ENCODE measurements around the gene FUBP1.
"Not testable (repeated sequence)": the region's sequence is repeated elsewhere in the genome, so short reads cannot be mapped to it uniquely, and the experiment has no call there.

FUBP1 gene

DNA sequence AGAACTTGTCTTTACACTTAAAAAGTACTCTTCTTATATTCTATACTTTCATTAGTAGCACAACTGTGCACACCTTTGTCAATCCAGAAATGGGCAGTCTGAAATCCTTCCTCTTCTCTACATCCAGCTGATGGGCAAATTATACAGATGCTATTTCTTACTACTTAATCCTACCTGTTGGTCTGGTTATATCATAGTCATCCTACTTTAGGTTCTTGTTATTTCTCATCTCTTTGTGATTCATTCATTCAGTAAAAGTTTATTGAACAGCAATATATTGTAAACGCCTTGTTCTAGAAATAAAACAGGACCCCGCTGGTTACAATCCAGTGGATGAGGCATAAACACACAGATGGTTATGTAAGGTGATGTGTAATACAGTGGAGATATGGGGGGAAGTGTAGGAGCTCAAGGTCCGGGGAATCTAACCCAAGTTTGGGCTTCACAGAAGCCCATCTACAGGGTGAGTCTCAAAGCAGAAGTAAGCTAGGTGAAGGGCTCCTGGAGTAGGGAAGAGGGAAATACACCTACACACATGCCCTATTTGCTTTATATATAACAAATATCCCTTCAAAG lies 11.8 kb upstream of the FUBP1 start:
- DNase-seq, result no peak

- DNase-seq, result no peak
Measured at GRCh38 chr1:77989744-77990143, 10.9 kb upstream of the FUBP1 start.

GRCh38 chr1:77987919-77988318 lies 9.0 kb upstream of the FUBP1 start:
- DNase-seq, result no peak

GRCh38 chr1:77986810-77987209 lies 7.9 kb upstream of the FUBP1 start:
- no peak for DNase-seq

DNA sequence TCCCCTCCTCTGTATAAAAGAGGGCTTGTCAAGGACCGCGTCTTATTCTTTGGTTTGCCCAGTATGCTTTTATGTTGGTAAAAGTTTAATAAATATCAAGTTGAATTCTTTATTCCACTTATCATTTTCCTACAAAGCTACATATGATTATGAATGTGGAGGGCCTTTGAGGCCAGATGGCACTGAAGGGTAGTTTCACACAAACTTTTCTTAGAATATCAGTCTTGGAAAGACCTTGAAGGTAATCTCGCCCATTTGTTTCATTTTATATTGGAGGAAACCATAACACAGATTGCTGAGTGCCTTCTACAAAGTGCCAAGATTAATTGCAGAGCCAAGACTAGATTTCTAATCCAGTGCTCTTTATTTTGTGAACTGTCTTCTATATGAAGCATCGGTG lies 5.8 kb upstream of the FUBP1 start:
- DNase-seq, result no peak

- DNase-seq, result no peak
Measured at GRCh38 chr1:77983997-77984355, 5.1 kb upstream of the FUBP1 start.

GRCh38 chr1:77983352-77983996 lies 4.6 kb upstream of the FUBP1 start:
- DNase-seq, result not testable (repeated sequence)

DNA sequence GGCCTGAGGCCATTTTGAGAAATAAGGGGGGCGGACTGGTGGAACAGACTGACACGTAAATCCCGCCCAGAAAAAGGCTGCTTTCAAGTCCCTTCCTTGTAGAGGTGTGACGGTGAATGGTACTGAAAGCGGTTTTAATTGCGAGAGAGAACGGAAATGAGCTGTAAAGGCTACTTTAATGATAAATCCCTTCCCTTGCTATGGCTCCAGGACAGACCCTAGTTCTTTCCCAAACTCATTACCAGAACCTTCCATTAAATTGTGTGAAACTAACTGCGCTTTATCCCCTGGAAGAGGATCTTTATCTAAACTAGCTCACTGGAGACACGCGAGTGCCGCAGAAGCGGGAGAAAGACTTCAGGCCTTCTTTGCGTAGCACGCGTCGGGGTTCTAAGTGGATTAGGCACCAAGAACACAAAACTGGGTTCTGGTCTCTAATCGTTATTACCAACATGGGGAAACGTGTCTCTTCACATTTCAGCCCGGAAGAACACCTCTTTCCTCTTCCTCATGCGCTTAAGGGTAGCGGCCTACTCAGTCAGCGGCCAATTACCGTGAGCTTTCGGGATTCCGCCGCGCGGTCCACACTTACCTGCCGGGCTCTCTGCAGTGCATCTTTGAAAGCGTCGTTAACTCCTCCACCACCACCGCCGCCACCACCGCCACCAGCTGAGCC lies 441 bp downstream of the FUBP1 start:
- peak; percentile 89 for DNase-seq

GRCh38 chr1:77977989-77978292 lies 931 bp downstream of the FUBP1 start:
- DNase-seq, result no peak

DNA sequence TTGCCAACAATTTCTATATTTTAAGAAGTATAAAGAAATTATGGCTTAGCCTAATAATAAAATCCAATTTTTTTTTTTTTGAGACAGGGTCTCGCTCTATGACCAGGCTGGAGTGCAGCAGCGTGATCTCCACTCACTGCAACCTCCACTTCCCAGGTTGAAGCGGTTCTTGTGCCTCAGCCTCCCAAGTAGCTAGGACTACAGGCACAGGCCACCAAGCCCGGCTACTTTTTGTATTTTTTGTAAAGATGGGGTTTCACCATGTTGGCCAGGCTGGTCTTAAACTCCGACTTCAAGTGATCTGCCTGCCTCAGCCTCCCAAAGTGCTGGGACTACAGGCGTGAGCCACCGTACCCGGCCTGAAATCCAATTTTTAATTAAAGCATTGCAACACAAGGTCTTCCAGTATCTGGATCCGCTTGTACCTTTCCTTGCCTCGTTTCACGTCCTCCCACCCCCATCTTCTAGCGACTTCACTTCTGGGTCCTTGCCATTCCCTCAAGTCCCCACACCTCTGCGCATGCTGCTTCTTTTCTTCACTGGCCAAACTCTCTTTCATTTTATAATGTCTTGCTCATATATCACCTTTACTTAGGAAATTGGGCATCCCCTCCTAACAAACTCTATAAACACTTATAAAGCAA lies 2.3 kb downstream of the FUBP1 start:
- DNase-seq, result no peak

DNA sequence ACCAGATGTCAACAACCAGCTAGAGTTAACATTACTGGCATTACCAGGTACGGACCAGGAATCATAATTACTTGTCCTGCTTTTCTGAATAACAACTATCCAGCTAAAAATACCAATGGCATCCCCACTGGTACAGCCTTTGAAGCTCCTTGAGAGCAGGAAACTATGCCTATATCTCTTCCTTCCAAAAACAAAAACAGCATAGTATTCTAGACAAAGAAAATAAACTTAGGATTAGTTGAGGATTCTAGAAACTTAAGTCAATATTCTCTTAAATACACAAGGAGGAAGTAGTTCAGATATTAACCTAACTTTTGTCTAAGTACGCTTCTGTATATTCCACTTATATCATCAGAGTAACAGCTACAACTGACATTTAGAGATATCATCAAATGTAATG lies 3.0 kb downstream of the FUBP1 start:
- DNase-seq, result no peak

DNA sequence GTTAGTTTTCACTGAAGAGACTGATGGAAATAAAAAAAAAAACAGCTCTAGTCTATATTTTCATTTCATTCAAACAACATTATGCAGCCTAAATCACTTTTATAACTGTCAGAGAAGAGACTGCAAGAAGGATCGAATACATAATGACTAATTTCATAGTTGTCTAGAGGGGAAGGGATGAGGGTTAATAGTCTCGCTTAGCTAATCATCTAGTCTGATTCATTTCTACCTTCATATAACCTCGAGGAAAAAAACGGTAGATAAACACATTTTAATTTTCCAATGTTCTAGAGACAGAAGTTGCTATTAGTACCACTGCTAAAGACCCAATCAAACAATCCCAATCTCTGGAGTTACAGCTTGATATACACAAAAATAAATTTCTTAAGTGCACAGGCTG lies 3.5 kb downstream of the FUBP1 start:
- DNase-seq, result no peak

DNA sequence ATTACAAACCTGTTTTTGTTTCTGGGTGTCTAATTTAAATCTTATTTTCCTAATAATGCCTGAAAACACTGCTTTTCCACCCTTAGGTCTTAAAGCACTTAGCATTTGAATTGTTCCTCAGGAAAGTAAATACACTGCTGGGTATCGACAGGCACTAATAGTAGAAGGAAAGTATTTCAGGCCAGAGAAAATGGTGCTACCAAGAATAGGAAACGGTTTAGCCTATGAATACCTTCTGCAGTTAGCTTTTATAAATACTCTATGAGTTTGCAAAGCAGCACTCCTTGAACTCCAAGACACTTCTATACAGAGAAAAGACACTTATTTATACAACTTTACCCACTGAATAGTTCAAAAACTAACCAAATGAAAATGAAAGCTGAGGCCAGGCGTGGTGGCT lies 6.8 kb downstream of the FUBP1 start:
- DNase-seq, result no peak

DNA sequence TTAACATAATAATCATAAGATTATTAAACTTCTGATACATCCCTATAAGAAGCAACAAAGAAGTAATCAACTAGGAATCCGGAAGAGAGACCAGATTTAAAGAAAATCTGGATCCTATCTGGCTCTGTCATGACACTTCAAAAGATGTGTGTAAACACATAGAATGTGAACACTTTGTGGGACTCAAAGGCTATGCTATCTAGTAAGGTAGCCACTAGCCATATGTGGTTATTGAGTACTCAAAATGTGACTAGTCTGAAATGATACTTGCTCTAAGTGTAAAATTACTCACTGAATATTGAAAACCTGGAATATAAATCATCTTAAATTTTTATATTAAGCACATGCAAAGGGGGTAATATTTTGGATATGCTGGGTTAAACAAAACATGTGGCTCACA lies 8.7 kb downstream of the FUBP1 start:
- DNase-seq, result no peak

DNA sequence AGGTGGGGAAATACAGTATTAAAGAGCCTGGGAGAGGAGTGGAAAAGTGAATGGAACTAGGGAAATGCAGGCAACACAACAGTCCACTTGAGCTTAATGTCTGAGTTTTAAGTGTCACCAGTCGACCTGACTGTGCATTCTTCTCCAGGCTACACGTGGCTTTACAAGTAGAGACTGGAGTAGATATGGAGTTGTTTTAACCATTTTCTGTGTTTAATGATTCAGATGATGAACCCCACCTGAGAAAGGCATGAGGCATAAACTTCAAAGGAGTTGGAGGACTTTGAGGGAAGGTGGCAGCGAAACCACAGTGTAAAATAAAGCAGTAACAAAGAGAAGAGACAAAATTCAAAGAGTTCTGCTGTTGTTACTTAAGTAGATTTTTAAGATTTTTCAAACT lies 12.6 kb downstream of the FUBP1 start:
- DNase-seq, result no peak

DNA sequence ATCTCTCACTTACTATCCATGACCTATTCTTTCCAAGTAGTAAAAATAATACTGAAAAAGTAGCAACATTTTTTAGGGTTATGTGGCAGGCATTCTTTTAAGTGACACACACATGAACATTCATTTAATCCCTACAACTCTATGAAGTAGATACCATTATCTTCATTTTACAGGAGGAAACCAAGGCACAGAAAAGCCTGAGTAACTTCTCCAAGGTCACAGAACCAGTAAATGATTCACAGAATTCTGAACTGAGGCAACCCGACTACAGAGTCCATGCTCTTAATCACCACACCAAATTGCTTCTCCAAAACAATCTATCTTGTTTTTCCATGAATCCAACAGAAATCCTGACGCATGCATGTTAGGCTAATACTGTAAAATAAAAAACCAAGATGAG lies 17.5 kb downstream of the FUBP1 start:
- no peak for DNase-seq

- no peak for DNase-seq
Measured at GRCh38 chr1:77958850-77959249, 20.0 kb downstream of the FUBP1 start.

DNA sequence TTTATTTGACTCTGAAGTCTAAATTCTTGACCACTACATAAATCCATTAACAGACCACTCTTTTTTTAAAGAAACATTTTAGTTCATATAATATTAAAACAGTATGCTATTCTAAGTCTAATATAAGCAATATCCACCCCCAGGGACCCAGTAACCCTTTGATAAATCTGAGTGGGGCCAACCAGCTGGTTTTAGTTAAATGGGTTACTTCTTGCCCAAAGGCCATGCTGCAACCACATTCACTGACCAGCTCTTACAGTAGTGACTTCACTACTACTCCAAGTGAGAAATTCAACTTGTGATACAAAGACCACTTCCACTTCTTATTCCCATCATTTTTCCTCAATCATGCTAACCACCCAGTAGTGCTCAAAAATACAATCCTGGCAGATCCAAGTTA lies 20.5 kb downstream of the FUBP1 start:
- DNase-seq, result no peak

GRCh38 chr1:77956464-77956863 lies 22.4 kb downstream of the FUBP1 start:
- no peak for DNase-seq

- DNase-seq, result no peak
Measured at GRCh38 chr1:77955709-77956108, 23.2 kb downstream of the FUBP1 start.

GRCh38 chr1:77954521-77954920 lies 24.4 kb downstream of the FUBP1 start:
- DNase-seq, result no peak

DNA sequence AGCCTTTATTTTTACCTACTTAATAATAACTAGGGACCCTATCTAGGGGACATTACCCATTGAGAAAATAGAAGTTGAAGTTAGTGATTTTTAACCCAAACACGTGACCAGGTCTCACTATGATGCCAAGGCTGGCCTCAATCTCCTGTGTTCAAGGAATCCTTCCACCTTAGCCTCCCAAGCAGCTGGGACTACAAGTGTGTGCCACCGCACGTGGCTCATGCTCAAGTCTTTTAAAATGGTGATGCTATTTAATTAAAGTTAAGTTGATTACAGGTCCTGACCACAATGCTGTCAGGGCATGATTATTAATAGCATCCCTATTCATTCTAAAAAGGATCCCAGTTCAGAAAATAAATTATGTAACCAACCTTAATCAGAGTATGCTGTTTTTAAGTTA lies 25.0 kb downstream of the FUBP1 start:
- no peak for DNase-seq

GRCh38 chr1:77951328-77951727 lies 27.5 kb downstream of the FUBP1 start:
- no peak for DNase-seq

DNA sequence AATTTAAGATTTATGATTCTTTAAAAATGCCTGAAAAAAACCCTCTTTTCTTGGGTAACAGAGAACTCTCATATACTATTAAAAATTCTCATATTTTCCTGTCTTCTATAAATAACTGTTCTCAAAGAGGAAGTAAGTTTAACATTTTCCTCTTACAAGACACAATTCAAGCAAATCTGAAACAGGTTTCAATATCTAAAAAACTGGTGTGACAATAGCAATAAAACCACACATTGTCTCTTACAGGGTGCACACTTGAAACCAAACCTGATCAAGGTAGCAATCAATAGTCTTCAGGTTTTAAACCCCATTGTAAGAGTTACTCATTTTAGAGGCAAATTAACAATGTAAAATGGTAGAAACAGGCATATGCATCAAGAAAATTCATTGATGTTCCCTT lies 28.0 kb downstream of the FUBP1 start:
- no peak for DNase-seq
